Upper lobe of left lung (tissue), 6 donors: ENCODE data around the gene SMKR1. TPM values are rescaled to one million over a fixed set of nuclear protein-coding genes. Genes with fewer than 3 reads are reported as not detected.
"Not testable (repeated sequence)": the region's sequence is repeated elsewhere in the genome, so short reads cannot be mapped to it uniquely, and the experiment has no call there.

Experiments used
- ATAC-seq, 2 donors: fragments of 200-7000 bp; cut with Tn5 transposase; one replicate each; pipeline ENCODE4 v1.9.1; 2022; ENCODE audit warnings: mild to moderate bottlenecking in 2 of 2, moderate library complexity in 2 of 2; ENCODE audit not compliant: low FRiP score in 2 of 2
- DNase-seq, 2 donors: peaks; one replicate each; pipeline ENCODE4 v3.0.0-alpha.2; 2019 to 2020
- H3K27ac ChIP-seq, 4 donors: fragments of 200-600 bp; sonication (generic); one replicate each; pipeline ENCODE4 v1.5.1; 2016 to 2019
- H3K27me3 ChIP-seq, 4 donors: fragments of 200-600 bp; sonication (generic); one replicate each; pipeline ENCODE4 v1.5.1; 2017 to 2019
- H3K36me3 ChIP-seq, 4 donors: fragments of 200-600 bp; sonication (generic); one replicate each; pipeline ENCODE4 v1.5.1; 2016 to 2019
- H3K4me1 ChIP-seq, 4 donors: fragments of 200-600 bp; sonication (generic); one replicate each; pipeline ENCODE4 v1.5.1; 2018 to 2019
- H3K4me3 ChIP-seq, 4 donors: fragments of 200-600 bp; sonication (generic); one replicate each; pipeline ENCODE4 v1.5.1; 2017 to 2019; ENCODE audit warnings: mild to moderate bottlenecking in 2 of 4, moderate library complexity in 1 of 4
- H3K9me3 ChIP-seq, 4 donors: fragments of 200-600 bp; sonication (generic); one replicate each; pipeline ENCODE4 v1.5.1; 2018 to 2019
- EP300 ChIP-seq, 4 donors: sonication (generic); formaldehyde crosslinking; IDR thresholded peaks; one replicate each; pipeline ENCODE4 v1.5.1; 2017; ENCODE audit warnings: antibody characterized with exemption in 4 of 4, control low read depth in 2 of 4
- POLR2A ChIP-seq, 4 donors: fragments of 450-650 bp; IDR thresholded peaks; one replicate each; pipeline ENCODE4 v1.5.1; 2016 to 2017; ENCODE audit warnings: antibody characterized with exemption in 4 of 4, mild to moderate bottlenecking in 2 of 4
- POLR2AphosphoS5 ChIP-seq, 2 donors: sonication (generic); formaldehyde crosslinking; IDR thresholded peaks; one replicate each; pipeline ENCODE4 v1.5.1; 2017; ENCODE audit warnings: antibody characterized with exemption in 2 of 2
- WGBS, 2 donors: methylation state at CpG; one replicate each; pipeline ENCODE4 v1.1.5; 2017 to 2018; 5-methylcytosine and 5-hydroxymethylcytosine counted together
- total RNA-seq, 6 donors: library from RNA; depleted of rRNA in 4 of 6; stranded (reverse); fragments of >200 nt in 4 of 6; gene quantifications; one replicate each; pipeline versions ENCODE4 v1.1.0 to v1.2.1, GENCODE V29; 2016 to 2021
- TF ChIP-seq, protein P1 (sequence below), 6 experiments: fragments of 450-650 bp in 4 of 6; fragments of 200-600 bp in 2 of 6; sonication (generic) in 2 of 6; IDR thresholded peaks; one replicate each; pipeline ENCODE4 v1.5.1; 2016 to 2019; ENCODE audit warnings: antibody characterized with exemption in 6 of 6
- donor health status: DM: no; HTN: no; CAD: no; lungs with moderate emphysema.
- donor health status: DM: no; HTN: yes; CAD: no; lungs with severe emphysema.

The SMKR1 gene
- total RNA-seq, 6 donors from 2014 or later, result 0.76 to 3.2 (median 0.94) TPM; not detected in 2

DNA sequence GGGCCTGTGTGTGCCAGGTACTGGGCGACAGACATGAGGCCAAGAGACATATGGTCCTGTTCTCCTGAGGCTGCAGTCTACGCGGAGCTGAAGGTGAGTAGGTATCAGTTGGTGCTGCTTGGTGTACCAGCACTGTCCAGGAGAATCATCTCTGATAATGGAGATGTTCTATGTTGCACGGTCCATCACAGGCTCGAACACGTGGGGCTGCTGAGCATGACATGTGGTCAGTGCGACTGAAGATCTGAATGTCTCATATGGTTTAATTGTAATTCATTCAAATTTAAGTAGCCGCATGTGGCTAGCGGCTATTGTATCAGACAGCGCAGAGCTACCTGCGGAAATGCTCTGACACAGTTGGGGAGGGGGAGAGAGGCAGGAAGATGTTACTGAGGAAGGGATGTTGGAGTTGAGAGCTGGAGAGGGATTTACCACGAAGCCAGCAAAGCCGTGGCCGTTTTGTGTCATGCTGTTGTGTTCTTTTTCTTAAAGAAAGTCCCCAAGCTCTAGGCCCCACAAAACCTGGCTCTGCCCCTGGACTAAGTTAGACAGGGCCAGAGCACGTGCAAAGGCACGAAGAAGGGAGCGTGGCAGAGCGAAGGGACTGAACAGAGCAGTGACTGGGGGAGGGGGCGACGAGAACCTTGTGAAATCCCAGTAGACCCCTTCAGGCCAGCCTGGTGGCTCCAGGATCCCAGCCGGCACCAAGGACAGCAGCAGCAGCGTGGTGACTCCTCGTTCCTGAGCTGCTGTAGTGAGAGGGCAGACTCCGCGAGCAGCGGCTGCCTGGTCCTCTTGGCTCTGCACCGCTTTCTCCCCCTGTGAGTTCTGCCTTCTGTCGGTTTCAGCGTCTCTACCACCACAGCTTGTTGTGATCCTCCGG lies 20.0 kb downstream of the SMKR1 start:
- H3K4me3 ChIP-seq, result no peak overlapping the region
- H3K36me3 ChIP-seq, result no peaks in the 10 kb centered on the region
- H3K27me3 ChIP-seq, result no peaks in the 10 kb centered on the region
- H3K27ac ChIP-seq, result no peak overlapping the region
- no peaks in the 10 kb centered on the region for H3K4me1 ChIP-seq
- ATAC-seq (no peak), DNase-seq (peak in 1 of 2 donors; percentile 37)
- WGBS, 2 donors, result 50 to 64% methylated on average over 23 to 30 of the region's 30 CpGs
- TF ChIP-seq POLR2AphosphoS5 (IDR thresholded peaks at IDR 0.05) (no peak), EP300 (IDR thresholded peaks at IDR 0.05) (no peak), POLR2A (IDR thresholded peaks at IDR 0.05) (no peak)
- TF ChIP-seq, protein P1, sequence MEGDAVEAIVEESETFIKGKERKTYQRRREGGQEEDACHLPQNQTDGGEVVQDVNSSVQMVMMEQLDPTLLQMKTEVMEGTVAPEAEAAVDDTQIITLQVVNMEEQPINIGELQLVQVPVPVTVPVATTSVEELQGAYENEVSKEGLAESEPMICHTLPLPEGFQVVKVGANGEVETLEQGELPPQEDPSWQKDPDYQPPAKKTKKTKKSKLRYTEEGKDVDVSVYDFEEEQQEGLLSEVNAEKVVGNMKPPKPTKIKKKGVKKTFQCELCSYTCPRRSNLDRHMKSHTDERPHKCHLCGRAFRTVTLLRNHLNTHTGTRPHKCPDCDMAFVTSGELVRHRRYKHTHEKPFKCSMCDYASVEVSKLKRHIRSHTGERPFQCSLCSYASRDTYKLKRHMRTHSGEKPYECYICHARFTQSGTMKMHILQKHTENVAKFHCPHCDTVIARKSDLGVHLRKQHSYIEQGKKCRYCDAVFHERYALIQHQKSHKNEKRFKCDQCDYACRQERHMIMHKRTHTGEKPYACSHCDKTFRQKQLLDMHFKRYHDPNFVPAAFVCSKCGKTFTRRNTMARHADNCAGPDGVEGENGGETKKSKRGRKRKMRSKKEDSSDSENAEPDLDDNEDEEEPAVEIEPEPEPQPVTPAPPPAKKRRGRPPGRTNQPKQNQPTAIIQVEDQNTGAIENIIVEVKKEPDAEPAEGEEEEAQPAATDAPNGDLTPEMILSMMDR (IDR thresholded peaks at IDR 0.05), result no peak
- H3K9me3 ChIP-seq, result no peaks in the 10 kb centered on the region

DNA sequence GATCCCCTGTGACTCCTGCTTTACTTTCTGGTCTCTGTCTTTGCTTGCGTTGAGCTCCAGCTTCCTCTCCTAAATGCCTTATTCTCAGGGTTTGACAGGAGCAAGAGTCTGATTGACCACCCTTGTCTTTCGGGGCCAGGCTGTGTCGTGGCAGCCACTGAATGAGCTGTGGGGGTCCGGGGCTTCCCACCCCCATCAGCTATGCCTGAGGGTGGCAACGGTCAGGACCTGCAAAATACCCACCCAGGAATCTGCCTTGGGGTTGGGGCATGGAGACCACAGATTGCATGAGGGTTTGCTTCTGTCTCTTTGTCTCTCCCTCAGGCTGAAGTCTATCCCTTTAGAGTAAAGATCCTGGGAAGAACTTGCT lies 20.6 kb downstream of the SMKR1 start:
- no peak for TF ChIP-seq POLR2A (IDR thresholded peaks at IDR 0.05)
- TF ChIP-seq, protein P1 (IDR thresholded peaks at IDR 0.05), result no peak
- TF ChIP-seq EP300 (IDR thresholded peaks at IDR 0.05), result no peak
- TF ChIP-seq POLR2AphosphoS5 (IDR thresholded peaks at IDR 0.05), result no peak
- DNase-seq (no peak), ATAC-seq (no peak)
- Histone ChIP-seq H3K27me3 (no peaks in the 10 kb centered on the region), H3K36me3 (no peaks in the 10 kb centered on the region), H3K9me3 (no peaks in the 10 kb centered on the region), H3K27ac (no peak overlapping the region), H3K4me3 (no peak overlapping the region), H3K4me1 (no peaks in the 10 kb centered on the region)
- 50 to 56% methylated on average over 5 of the region's 5 CpGs for WGBS, 2 donors

DNA sequence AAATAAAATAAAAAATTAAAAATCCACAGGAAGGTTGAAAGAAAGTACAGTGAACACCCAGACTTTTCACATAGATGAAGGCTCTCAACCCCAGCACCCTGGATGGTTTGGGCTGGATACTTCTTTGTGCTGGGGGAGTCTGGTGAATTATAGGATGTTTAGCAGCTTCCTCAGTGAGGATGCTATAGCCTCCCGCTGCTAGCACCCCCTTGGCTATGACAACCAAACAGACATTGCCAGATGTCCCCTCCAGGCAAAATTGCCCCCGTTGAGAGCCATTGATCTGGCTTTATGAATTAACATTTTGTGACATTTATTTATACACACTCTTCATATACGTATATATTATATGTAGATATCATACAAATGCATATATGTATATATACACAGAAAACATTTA lies 21.6 kb downstream of the SMKR1 start:
- no peak for ATAC-seq

DNA sequence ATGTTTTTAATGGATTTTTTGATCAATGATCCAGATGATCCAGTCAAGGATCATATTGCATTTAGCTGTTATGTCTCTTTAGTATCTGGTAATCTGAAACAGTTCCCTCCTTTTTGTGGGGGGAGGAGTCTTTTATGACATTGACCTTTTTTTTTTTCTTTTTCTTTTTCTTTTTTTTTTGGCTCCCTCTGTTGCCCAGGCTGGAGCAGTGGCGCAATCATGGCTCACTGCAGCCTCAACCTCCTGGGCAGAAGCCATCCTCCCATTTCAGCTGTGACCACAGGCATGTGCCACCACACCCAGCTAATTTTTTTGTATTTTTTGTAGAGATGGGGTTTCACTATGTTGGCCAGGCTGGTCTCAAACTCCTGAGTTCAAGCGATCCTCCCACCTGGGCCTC lies 22.1 kb downstream of the SMKR1 start:
- 70 to 82% methylated on average over 2 of the region's 2 CpGs for WGBS, 2 donors
- ATAC-seq (peak in 1 of 2 donors; percentile 84), DNase-seq (peak in 1 of 2 donors; percentile 35)

More for the DNA sequence above, 21.6 kb downstream of the SMKR1 start:
- no peak overlapping the region for H3K4me3 ChIP-seq
- no peaks in the 10 kb centered on the region for H3K4me1 ChIP-seq
- no peak overlapping the region for H3K27ac ChIP-seq
- 74 to 84% methylated on average over 3 of the region's 3 CpGs for WGBS, 2 donors
- no peaks in the 10 kb centered on the region for H3K27me3 ChIP-seq
- H3K36me3 ChIP-seq, result no peaks in the 10 kb centered on the region
- no peak for TF ChIP-seq POLR2AphosphoS5 (IDR thresholded peaks at IDR 0.05)
- no peak for TF ChIP-seq EP300 (IDR thresholded peaks at IDR 0.05)
- TF ChIP-seq POLR2A (IDR thresholded peaks at IDR 0.05), result no peak
- TF ChIP-seq, protein P1 (IDR thresholded peaks at IDR 0.05), result no peak
- H3K9me3 ChIP-seq, result no peaks in the 10 kb centered on the region
- DNase-seq, result no peak

DNA sequence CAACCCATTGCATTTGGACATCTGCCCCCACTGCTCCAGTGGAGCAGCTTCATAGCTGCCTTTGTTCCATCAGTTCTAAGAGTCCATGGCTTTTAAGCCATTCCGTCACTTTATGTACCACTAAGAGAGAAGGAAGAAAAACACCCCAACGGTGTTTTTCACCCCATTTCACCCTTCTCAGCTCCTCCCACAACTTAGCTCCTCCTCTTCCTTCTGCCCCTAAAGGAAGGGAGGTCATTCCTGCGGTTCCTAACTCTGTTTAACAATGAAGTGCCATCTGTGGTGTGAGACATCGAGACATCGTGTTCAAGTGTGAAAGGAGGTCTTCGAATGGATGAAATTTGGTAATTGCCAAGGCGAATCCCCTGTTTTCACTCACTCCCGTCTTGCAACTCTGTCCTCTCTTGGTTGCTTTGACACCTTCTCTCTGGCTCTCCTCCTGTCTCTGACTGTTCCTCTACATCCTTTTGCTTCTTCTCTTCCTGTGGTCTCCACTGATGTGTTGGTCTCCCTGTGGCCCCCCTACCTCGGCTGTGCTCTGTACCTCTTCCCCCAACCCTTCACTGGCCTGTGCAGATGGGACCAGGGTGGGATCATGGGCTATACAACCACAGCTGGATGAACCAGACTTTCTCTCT lies 23.0 kb downstream of the SMKR1 start:
- no peak overlapping the region for H3K4me3 ChIP-seq
- no peak for DNase-seq
- no peak overlapping the region for H3K27ac ChIP-seq
- TF ChIP-seq POLR2A (IDR thresholded peaks at IDR 0.05), result no peak
- TF ChIP-seq, protein P1 (IDR thresholded peaks at IDR 0.05), result no peak
- TF ChIP-seq EP300 (IDR thresholded peaks at IDR 0.05), result no peak
- no peak for TF ChIP-seq POLR2AphosphoS5 (IDR thresholded peaks at IDR 0.05)
- H3K27me3 ChIP-seq, result no peaks in the 10 kb centered on the region
- no peaks in the 10 kb centered on the region for H3K4me1 ChIP-seq
- H3K36me3 ChIP-seq, result no peaks in the 10 kb centered on the region
- WGBS, 2 donors, result 70 to 73% methylated on average over 9 of the region's 9 CpGs
- H3K9me3 ChIP-seq, result no peaks in the 10 kb centered on the region
- ATAC-seq, result no peak

More for the DNA sequence above, 22.1 kb downstream of the SMKR1 start:
- H3K4me3 ChIP-seq, H3K36me3 ChIP-seq, H3K27ac ChIP-seq, H3K9me3 ChIP-seq, H3K27me3 ChIP-seq, H3K4me1 ChIP-seq: not testable (repeated sequence)
